HG03354 (cell line): ENCODE data around the gene MAP4K2.

Source experiments
- ATAC-seq: cut with Tn5 transposase; IDR thresholded peaks from one replicate; pipeline ENCODE4 v1.9.1; 2021; ENCODE audit warnings: mild to moderate bottlenecking; ENCODE audit not compliant: unreplicated experiment, poor library complexity, severe bottlenecking

MAP4K2 gene

DNA sequence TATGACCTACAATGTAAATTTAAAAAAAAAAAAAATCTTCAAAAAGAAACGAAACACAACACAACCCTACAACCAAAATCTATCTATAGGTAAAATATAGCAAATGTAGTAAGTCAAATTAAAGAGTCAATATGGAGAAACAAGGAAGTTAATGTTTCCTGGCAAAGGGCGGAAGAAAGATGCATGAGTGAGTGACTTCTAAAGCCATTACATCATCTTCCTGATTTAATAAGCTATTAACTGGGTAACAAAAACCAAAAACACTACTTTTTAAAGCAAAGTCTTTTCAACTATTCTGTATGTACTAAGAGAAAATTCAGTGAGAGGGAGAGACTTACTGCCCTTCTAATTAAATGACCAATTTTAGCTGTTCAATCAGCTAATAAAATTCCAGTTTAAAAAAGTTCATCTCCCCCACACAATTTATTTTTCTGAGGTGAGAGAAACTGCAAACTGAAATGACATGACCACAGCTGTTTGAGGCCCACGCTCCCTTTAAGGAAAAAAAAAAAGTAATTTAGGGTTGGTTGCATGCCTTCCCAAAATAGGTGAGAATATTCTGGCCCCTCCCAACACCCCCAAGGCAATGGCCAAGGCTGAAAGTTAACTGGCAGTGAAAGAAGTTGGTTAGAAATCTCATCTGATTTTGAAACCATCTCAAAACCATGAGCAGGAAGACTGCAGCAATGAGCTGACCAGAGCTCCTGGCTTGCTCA is 30.6 kb downstream of the MAP4K2 start:
- ATAC-seq: no peak

DNA sequence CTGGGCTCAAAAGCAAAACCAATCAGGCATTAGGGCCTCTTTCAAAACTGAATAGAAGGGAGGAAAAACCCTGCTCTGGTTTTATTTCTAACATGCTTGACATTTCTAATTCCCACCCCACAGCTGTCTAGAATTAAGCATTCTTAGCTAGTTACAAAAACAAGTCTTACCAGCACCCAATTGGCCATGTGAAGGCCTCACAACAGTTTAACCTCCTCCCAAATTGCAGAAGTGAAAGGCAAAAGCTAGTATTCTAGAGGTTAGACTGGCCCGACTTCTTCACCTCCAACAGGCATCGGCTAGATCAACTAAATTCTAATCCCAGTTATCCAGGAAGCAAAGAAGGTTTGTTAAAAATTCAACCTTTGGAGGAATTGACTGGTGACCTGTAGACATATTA is 31.2 kb downstream of the MAP4K2 start:
- ATAC-seq: peak; percentile 51

DNA sequence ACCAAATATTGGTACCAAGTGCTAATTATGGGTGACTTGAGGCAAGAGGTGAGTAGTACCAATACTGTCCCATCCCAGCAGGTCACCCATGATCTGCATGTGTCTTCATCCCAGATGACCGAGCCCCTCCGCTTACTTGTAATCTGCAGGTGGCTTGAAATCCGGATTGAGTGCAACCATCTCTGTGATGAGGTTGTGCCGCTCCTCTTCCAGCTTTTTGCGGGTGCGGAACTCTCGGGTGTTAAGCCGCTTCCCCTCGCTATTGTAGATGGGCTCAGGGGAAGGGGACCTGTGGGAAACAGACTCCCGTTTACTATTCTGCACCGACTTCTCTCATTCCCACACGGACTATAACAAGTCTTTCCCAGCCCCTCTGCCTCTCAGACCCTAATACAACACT is 32.9 kb downstream of the MAP4K2 start:
- no peak for ATAC-seq

DNA sequence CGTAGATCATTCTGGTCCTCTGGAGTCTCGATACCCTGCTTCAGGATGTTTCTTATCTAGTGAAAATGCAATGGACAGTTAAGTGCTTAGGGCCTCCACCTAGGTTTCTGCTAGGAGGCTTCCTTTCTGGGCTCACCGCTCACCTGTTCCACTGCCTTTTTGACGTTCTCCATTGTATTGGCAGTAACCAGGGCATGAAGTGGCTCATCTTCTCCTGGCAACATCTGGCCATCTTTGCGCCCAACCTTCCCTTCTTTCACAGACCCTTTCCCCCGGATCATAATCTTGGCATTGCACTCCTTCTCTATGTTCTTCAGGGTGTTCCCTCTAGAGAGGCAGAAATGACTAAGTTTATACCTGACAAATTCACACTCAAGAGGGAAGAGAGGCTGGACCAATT is 33.7 kb downstream of the MAP4K2 start:
- no peak for ATAC-seq

DNA sequence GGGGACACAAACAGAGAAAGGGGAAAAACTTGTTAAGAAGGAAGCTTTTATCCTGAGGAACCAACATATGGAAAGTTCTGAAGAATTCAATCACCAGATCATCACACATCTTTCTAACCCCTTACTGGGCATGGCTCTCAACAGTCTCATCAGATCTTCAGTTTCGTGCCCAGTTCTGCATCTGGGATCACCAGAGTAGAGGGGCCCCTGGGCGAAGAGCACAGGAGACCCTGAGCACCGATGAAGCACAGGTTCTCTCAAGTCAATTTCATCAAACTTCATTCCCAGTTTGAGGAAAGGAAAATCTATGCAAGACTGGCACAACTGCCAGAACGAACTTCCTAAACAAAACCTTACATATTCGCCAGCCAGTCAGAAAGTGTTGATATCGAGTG is 34.7 kb downstream of the MAP4K2 start:
- ATAC-seq: no peak

DNA sequence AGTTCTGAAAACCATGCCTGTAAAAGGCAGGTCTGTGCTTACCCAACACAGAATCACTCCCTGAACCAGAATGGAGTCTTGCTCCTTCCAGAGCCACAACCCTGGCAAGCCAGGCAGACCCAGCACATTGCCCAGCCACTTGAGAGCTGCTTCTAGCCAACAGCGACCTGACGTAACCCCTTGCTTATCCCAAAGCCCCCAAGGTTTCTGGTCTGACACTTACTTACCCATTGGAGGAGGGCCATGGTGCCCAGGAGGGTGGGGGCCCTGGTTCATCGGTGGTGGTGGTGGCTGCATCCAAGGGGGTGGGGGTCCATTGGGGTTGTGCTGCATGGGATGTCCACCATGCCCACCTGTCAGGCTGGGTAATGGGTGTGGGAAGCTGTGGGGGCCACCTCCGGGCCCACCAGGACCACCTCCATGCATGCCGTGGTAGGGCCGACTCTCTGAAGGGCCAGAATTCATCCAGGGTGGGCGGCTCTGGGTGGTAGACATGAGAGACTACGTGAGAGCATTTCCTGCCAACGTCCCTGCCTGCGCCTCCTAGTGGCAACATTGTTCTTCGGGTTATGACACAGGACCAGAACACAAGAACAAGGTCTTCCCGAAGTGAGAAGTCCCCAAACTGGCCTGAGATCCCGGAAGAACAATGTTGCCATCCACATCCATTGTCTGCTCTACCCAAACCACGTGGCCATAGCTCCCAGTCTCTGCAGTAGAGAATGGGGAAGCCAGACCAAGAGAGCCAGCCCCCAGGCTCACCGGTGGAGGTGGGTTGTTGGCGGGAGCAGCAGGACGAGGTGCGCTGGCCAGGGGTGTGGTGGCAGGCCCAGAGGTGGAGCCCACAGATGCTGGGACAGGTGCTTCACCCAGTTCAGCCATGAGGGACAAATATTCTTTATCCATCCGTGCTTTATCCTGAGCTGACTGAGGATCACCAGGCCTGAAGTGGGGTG is 35.4 kb downstream of the MAP4K2 start:
- no peak for ATAC-seq

DNA sequence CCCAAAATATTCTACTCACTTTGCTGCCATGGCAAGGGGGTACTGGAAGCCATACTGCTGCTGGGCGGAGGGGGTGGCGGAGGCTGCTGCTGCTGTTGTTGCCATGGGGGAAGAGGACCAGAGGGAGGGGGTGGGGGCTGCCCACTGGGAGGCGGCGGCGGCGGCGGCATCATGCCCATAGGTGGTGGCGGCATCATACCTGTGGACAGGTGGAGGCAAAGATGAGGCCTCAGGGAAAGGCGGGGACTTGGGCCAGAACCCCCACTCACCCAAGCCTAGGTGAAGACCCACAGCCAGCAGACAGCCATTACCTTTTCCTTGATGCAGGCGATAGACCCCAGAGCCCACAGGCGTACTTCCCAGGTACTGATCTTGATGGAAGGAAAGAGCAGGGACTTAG is 36.1 kb downstream of the MAP4K2 start:
- no peak for ATAC-seq

DNA sequence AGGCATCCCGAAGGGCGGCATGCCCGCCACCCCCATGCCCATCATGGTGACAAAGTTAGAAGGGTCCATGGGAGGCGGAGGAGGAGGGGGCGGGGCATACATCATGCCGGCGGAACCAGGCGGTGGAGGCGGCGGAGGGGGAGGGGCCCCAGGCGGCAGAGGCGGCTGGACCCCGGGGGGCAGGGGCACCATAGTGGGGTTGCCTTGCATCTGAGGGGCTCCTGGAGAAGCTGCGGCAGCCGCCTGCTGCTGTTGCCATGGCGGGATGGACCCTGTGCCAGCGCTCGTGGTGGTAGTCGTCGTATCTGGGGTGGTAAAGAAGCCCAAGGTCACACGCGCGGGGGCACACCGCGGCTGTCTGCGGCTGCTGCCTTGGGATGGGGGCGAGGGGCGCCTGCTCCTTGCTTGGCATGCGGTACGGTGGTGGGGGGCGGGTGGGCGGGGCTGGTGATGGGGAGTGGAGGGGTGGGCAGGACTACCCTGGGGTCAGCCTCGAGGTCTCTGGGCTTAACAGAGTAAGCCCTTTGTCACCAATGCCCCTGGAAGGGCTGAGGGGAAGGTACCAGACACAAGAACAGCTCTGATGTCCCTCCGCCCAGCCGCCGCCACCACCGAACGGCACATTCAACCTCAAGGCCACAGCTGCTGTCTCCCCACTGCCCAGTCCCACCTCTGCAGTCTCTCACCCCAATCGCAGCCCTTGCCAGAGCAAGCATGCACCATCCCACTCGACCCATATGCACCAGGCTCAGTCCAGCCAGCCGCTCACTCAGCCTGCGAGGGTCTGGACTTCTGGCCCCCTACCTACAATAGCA is 37.0 kb downstream of the MAP4K2 start:
- ATAC-seq: no peak

DNA sequence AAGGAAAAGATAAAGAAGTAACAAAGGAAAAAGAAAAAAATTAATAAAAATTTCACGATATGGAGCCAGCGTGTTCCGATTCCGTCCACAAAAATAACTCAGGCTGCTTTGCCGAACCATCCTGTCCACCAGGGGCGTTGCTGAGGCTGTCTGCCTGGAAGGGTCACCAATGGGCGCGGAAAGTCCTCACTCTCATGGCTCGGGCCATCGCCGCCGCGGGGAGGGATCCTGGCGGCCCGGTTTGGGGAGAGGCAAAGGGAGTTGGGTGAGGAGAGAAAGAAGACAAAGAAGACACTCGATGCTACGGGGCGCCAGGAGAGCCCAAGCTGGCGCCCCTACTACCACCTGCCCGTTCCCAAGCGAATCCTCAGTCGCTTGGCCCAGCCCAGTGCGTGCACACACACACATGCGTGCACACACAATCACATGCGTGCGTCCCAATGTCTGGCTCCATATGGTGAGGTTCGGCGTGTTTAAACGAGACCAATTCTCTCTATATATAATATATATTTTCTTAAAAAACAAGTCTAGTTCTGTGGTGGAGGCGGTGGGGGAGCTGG is 37.6 kb downstream of the MAP4K2 start:
- ATAC-seq: no peak

DNA sequence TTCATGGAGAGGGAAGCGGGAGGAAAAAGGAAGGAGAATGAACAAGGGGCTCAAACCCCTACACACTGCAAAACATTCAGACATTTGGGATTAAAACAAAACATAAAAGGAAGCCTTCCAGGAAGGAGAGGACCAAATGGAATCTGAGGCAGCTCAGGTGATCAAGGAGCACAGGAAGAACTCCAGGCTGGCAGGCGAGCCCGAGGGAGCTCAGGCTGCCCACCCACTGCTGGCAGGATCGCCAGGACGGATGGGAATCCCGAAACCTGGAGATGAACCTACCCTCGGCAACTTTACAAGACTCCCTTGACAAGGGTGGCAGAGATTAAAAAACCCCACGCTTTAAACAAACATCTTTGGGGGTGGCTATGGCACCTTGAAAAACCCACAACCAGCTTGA is 38.3 kb downstream of the MAP4K2 start:
- no peak for ATAC-seq

DNA sequence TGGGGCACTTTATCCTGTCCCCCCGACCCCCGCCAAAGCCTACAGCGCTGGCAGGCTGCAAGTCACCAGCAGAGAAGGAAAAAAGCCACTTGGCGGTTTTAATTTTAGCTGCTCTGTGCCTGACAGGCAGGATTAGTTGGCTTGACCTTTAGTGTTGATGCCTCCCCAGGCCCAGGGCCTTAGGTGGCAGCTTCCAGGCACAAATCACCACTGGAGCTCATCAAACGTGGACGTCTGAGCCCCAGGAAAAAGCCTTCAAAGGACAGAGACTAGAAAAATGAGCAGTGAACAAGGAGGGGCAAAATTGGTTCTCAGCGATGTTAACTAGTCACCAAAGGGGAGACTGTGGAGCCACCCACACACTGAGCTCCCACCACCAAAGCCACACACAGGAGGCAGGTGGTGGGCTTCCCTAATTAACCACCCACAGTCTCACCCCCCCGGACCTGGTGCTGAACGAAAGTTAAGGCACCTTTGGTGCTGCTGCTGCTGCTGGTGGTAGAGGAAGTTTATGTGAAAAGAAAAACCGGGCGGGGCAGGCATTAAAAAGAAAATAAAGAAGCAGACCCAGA is 38.9 kb downstream of the MAP4K2 start:
- ATAC-seq: no peak

DNA sequence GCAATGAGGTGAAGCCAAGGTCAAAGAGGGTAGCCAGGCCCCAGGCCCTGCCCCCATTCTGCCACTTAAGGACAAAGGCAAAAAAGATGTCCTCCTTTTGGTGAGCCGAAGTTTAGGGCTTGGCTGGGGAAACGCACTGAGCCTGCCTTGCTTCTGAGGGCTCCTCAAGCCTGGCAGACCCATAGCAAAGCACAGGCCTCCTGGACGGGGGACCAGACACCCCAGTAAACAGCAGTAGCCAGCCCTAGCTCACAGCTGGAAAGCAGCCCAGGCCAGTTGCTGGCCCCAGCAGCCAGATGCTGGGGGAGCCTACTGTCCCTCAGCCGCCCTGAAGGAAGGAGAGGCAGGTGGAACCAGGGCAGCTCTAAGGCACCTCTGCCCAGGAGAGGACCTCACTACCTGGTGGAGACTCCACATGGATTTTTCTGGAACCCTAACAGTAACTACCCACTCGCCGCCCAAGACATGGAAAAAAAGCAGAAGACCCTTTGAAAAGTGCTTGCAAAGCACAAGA is 39.4 kb downstream of the MAP4K2 start:
- ATAC-seq: no peak

DNA sequence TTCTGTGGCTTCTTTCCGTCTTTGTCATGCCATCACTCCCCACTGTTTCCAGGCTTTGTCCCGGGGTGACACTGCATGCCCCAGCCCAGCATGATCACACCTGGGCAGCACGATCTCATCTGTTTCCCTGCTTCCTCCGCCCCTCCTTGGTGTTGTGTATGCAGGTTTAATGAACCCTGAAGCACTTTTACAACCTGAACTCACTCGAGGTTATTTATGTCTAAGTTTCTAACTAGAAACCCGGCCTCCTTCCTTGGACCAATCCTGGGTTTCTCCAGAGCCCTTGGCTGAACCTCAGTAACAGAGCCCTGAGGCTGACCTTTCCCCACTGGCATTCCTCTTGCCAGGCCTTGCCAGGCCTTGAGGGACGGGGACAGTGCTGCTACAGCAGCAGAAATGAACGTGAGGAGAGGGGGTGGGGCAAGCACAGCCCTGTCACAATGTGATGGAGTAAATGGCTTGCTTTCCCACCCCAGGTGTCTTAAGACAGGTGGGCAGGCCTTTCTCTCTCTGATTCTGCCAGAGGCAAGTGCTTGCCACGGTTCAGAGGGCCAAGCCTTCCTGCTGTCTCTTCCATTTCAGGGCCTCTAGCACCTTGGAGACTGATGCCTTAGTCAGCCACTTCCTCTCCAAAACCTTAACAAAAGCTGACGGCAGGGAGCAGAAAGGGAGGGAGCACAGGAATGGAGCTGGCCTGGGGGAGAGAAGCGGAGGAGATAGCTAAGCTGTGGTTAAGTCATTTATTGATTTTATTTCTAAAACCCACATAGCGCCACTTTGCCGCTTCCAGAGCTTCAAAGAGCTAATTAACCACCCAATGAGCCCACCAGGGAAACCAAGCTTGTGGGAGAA is 40.1 kb downstream of the MAP4K2 start:
- no peak for ATAC-seq

DNA sequence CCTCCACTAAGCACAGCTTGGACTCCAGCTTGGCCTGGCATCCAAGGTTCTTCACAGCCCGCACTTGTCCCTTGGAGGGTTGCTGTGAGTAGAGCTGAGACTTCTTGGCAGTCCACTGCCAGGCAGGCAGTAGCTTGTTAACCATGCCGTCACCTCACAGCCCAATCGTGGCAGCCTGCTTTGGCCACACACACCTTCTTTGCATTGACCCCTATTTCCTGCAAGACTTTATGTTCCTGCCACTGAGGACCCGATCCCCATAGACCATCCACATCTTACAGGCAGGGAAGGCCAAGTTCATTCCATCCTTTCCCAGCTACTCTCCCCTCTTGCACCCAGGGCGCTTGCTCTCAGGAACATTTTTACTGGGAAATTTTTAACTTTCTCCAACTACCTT is 40.7 kb downstream of the MAP4K2 start:
- no peak for ATAC-seq

DNA sequence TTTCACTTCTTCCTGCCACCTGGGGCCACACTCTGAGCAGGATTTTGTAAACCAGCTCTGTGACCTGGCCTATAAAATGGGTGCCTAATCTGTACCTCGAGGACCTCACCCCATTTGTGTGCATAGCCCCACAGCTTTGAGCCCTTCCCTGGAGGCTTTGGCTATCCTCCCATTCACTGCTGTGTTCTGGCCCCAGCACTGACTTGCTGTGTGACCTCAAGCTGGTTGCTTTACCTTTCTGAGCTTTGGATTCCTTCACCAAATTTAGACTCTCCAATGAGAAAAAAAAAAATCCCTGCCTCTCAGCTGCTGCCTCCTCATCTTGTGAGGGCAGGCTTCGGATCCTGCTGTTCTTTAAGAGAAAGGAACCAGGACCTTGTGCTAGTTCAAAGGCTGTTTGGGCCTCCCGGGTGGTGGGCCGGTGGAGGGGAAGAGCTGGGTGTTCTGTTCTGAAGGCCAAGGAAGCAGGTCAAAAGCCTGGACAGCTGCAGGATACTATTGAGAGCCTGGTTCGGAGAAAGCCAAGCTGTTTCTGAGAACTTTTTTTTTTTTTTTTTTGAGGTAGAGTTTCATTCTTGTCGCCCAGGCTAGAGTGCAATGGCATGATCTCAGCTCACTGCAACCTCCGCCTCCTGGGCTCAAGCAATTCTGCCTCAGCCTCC is 42.1 kb downstream of the MAP4K2 start:
- no peak for ATAC-seq

DNA sequence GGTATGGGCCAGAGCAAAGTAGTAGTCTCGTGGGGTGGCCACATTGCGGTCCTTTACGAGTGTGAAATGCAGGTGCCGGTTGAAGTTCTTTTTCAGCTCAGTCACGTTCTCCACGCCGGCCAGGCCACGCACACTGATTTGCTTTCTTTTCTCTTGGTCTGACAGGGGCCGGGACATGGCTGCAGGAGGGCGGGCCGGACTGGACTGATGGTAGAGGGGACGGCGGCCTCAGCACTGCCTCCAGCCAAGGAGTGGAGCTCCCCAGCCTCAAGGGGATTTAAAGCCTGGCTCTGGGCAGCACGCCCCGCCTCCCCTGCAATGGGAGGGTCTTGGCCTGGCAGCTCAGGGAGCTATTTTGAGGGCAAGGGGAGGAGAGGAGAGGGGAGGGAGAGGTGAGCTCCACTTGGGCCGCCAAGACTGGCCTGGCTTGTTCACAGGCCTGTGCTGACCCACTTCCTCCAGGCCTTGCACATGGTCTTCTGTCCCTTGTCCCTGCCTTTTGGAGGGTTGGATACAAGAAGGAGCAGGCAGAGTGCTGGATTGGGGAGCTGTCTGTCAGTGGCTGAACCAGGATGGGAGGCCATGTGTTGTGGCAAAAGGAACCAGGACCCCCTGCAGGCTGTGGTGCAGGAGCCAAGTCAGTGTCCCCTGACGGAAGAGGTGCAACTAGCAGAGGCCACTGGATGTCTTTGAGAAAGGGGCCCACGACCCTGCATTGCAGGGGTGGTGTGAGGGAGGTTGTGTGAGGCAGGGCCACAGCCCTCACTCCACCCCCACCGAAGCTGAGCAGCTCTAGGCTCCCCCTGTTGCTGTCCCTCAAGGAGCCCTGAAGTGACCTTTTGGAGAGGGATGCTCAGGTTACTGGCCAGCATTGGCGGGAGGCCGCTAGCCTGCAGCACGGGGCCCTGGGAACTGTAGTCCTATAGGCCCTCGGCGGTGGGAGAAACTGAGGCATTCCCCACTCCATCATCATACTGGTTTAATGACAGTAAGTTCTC is 43.0 kb downstream of the MAP4K2 start, which contains the start of gene PYGM:
TSS of gene PYGM (minus strand) at position 253 of the 998 bp plus-strand sequence. CDS start at position 177, 76 bp downstream.
- no peak for ATAC-seq
